PC-3 (cell line): ENCODE results near the gene TMEM209.

Experiments
- CTCF ChIP-seq: fragments of 300-600 bp; sonication (generic); conservative IDR thresholded peaks from 2 replicates; pipeline ENCODE4 v1.5.1; 2017; ENCODE audit warnings: antibody characterized with exemption, low read depth, mild to moderate bottlenecking, low read length
- EZH2phosphoT487 ChIP-seq: fragments of 300-600 bp; sonication (generic); IDR thresholded peaks from 2 replicates; pipeline ENCODE4 v1.6.1; 2018; ENCODE audit warnings: mild to moderate bottlenecking, antibody characterized with exemption, low read length, borderline replicate concordance

- no peak for TF ChIP-seq CTCF
- TF ChIP-seq EZH2phosphoT487 = no peak
Measured at GRCh38 chr7:130181263-130181605, 24.0 kb downstream of the TMEM209 start.
